Progenitor cell of endocrine pancreas (in vitro differentiated cells): ENCODE data around the gene LRP2. TPM values are rescaled to one million over a fixed set of nuclear protein-coding genes. Genes with fewer than 3 reads are reported as not detected.
"Not testable (repeated sequence)": the region's sequence is repeated elsewhere in the genome, so short reads cannot be mapped to it uniquely, and the experiment has no call there.

Source experiments
- DNase-seq: peaks from one replicate; pipeline ENCODE4 v3.0.0; 2021; ENCODE audit warnings: low spot score; ENCODE audit not compliant: unreplicated experiment
- H3K27ac Mint-ChIP-seq: 2 replicates; pipeline ENCODE4 v1.8.0; 2021; ENCODE audit warnings: mild to moderate bottlenecking, moderate library complexity, mixed read lengths
- H3K27me3 Mint-ChIP-seq: 2 replicates; pipeline ENCODE4 v1.8.0; 2021; ENCODE audit warnings: mixed read lengths
- H3K36me3 Mint-ChIP-seq: 2 replicates; pipeline ENCODE4 v1.8.0; 2022; ENCODE audit warnings: mixed read lengths; ENCODE audit not compliant: insufficient read depth
- H3K4me1 Mint-ChIP-seq: 2 replicates; pipeline ENCODE4 v1.8.0; 2021; ENCODE audit warnings: low read depth, mixed read lengths
- H3K4me3 Mint-ChIP-seq: 2 replicates; pipeline ENCODE4 v1.8.0; 2021; ENCODE audit warnings: low read depth, mild to moderate bottlenecking, moderate library complexity, mixed read lengths
- H3K9me3 Mint-ChIP-seq: 2 replicates; pipeline ENCODE4 v1.8.0; 2021; ENCODE audit warnings: low read depth, mixed read lengths
- CTCF ChIP-seq: fragments of 200-600 bp; sonication (generic); IDR thresholded peaks from one replicate; pipeline ENCODE4 v1.5.0; 2021; ENCODE audit warnings: antibody characterized with exemption, mild to moderate bottlenecking; ENCODE audit not compliant: unreplicated experiment
- long read RNA-seq: library from polyadenylated mRNA; unstranded; transcript quantifications from one replicate; pipeline ENCODE4 v2.0.0, GENCODE V29; 2020
- total RNA-seq: library from RNA; stranded (reverse); gene quantifications from 2 replicates; pipeline ENCODE4 v1.2.1, GENCODE V29; 2021

Gene LRP2
- total RNA-seq: 42.2 and 44.4 TPM in 2 replicates
- long read RNA-seq, partial matches to known transcripts: 19 of 28 reads
- long read RNA-seq, other reads (novel, unspliced or antisense): 9 of 28 reads

- H3K4me3 Mint-ChIP-seq: peak within 1 kb of the TSS; percentile 91
- peak within 1 kb of the TSS; percentile 93 for H3K27ac Mint-ChIP-seq
- H3K36me3 Mint-ChIP-seq: peaks cover 1% of the 10 kb centered on the region
- TF ChIP-seq CTCF: peak; percentile 38
- peaks cover 26% of the 10 kb centered on the region for H3K27me3 Mint-ChIP-seq
- H3K9me3 Mint-ChIP-seq: no peaks in the 10 kb centered on the region
- DNase-seq: peak; percentile 48
- peaks cover 27% of the 10 kb centered on the region for H3K4me1 Mint-ChIP-seq
Measured at GRCh38 chr2:169362118-169362893, at the start of gene LRP2. Gene LRP2, minus strand, starts transcription at chr2:169362534. Its CDS starts 135 bp downstream, at chr2:169362399.

GRCh38 chr2:169406891-169407290 lies 44.6 kb upstream of the LRP2 start:
- Mint-ChIP-seq H3K27me3 (no peaks in the 10 kb centered on the region), H3K4me3 (no peak overlapping the region), H3K36me3 (no peaks in the 10 kb centered on the region), H3K9me3 (peaks cover 3% of the 10 kb centered on the region), H3K27ac (no peak overlapping the region), H3K4me1 (peaks cover 2% of the 10 kb centered on the region)
- no peak for DNase-seq
- no peak for TF ChIP-seq CTCF

GRCh38 chr2:169399491-169399890 lies 37.2 kb upstream of the LRP2 start:
- H3K36me3 Mint-ChIP-seq, H3K4me1 Mint-ChIP-seq, H3K27ac Mint-ChIP-seq, H3K27me3 Mint-ChIP-seq, H3K4me3 Mint-ChIP-seq, DNase-seq: not testable (repeated sequence)
- peaks cover 10% of the 10 kb centered on the region for H3K9me3 Mint-ChIP-seq

- Mint-ChIP-seq H3K9me3 (peaks cover 7% of the 10 kb centered on the region), H3K36me3 (no peaks in the 10 kb centered on the region), H3K27ac (no peak overlapping the region), H3K4me3 (no peak overlapping the region), H3K27me3 (no peaks in the 10 kb centered on the region), H3K4me1 (peaks cover 13% of the 10 kb centered on the region)
- peak; percentile 52 for TF ChIP-seq CTCF
- no peak for DNase-seq
Measured at GRCh38 chr2:169397697-169398096, 35.4 kb upstream of the LRP2 start.

GRCh38 chr2:169395821-169396374 lies 33.6 kb upstream of the LRP2 start:
- Mint-ChIP-seq H3K4me1 (peaks cover 26% of the 10 kb centered on the region), H3K4me3 (no peak overlapping the region), H3K27me3 (no peaks in the 10 kb centered on the region), H3K9me3 (peaks cover 7% of the 10 kb centered on the region), H3K36me3 (no peaks in the 10 kb centered on the region), H3K27ac (no peak overlapping the region)
- DNase-seq: no peak
- TF ChIP-seq CTCF: no peak
